ENCODE results near the gene GRIN1. TPM values are rescaled to one million over a fixed set of nuclear protein-coding genes. Genes with fewer than 3 reads are reported as not detected.

The GRIN1 gene
- total RNA-seq, 4 donors from 2014 or later = 0.11 to 0.50 (median 0.19) TPM; not detected in 1

- TF ChIP-seq POLR2AphosphoS5 (IDR thresholded peaks at IDR 0.05) (no peak), CTCF (IDR thresholded peaks at IDR 0.05) (no peak), POLR2A (IDR thresholded peaks at IDR 0.05; ENCODE audit: low read depth) (no peak), EP300 (IDR thresholded peaks at IDR 0.05) (no peak)
- DNase-seq (ENCODE audit: extremely low spot score) = no peak
- intact Hi-C loops (cut with DNase I) = no loop called here
- H3K4me1 ChIP-seq = no peaks in the 10 kb centered on the region
- no peaks in the 10 kb centered on the region for H3K27me3 ChIP-seq
- H3K9me3 ChIP-seq = no peaks in the 10 kb centered on the region
- no peak overlapping the region for H3K27ac ChIP-seq (replicated peaks in 1 of 4)
- H3K4me3 ChIP-seq = no peak overlapping the region
- 92% methylated on average over 20 of the region's 27 CpGs for WGBS
- peaks cover 45 to 100% (median 100%) of the 10 kb centered on the region in 4 donors for H3K36me3 ChIP-seq
Measured at GRCh38 chr9:137106662-137107250, 32.2 kb upstream of the GRIN1 start.

GRCh38 chr9:137107312-137107921 is 31.5 kb upstream of the GRIN1 start:
- no peak for DNase-seq (ENCODE audit: extremely low spot score)
- Histone ChIP-seq H3K36me3 (peaks cover 42 to 100% (median 100%) of the 10 kb centered on the region in 4 donors), H3K27me3 (no peaks in the 10 kb centered on the region), H3K4me3 (no peak overlapping the region), H3K9me3 (no peaks in the 10 kb centered on the region), H3K4me1 (no peaks in the 10 kb centered on the region), H3K27ac (replicated peaks in 1 of 4) (no peak overlapping the region)
- 93% methylated on average over 9 of the region's 27 CpGs for WGBS
- TF ChIP-seq CTCF (IDR thresholded peaks at IDR 0.05) (no peak), POLR2A (IDR thresholded peaks at IDR 0.05; ENCODE audit: low read depth) (no peak), EP300 (IDR thresholded peaks at IDR 0.05) (no peak), POLR2AphosphoS5 (IDR thresholded peaks at IDR 0.05) (no peak)
- intact Hi-C loops (cut with DNase I) = no loop called here

- no peak for DNase-seq (ENCODE audit: extremely low spot score)
- H3K27ac ChIP-seq (replicated peaks in 1 of 4) = no peak overlapping the region
- H3K36me3 ChIP-seq = peaks cover 39 to 100% (median 100%) of the 10 kb centered on the region in 4 donors
- TF ChIP-seq POLR2AphosphoS5 (IDR thresholded peaks at IDR 0.05) (no peak), CTCF (IDR thresholded peaks at IDR 0.05) (no peak), EP300 (IDR thresholded peaks at IDR 0.05) (no peak), POLR2A (IDR thresholded peaks at IDR 0.05; ENCODE audit: low read depth) (no peak)
- no peak overlapping the region for H3K4me3 ChIP-seq
- intact Hi-C loops (cut with DNase I) = no loop called here
- H3K9me3 ChIP-seq = no peaks in the 10 kb centered on the region
- no peaks in the 10 kb centered on the region for H3K27me3 ChIP-seq
- whole genome bisulfite sequencing = 91% methylated on average over 6 of the region's 17 CpGs
- H3K4me1 ChIP-seq = no peaks in the 10 kb centered on the region
Measured at GRCh38 chr9:137107982-137108381, 31.0 kb upstream of the GRIN1 start.

GRCh38 chr9:137108608-137109249 is 30.2 kb upstream of the GRIN1 start:
- Histone ChIP-seq H3K4me3 (no peak overlapping the region), H3K27ac (replicated peaks in 1 of 4) (no peak overlapping the region), H3K36me3 (peaks cover 31 to 98% (median 97%) of the 10 kb centered on the region in 4 donors), H3K4me1 (peaks cover 4 to 6% (median 6%) of the 10 kb centered on the region in 4 donors), H3K9me3 (no peaks in the 10 kb centered on the region), H3K27me3 (no peaks in the 10 kb centered on the region)
- intact Hi-C loops (cut with DNase I) = no loop called here
- TF ChIP-seq EP300 (IDR thresholded peaks at IDR 0.05) (no peak), POLR2AphosphoS5 (IDR thresholded peaks at IDR 0.05) (no peak), CTCF (IDR thresholded peaks at IDR 0.05) (no peak), POLR2A (IDR thresholded peaks at IDR 0.05; ENCODE audit: low read depth) (no peak)
- 88% methylated on average over 24 of the region's 29 CpGs for WGBS
- DNase-seq (ENCODE audit: extremely low spot score) = no peak

All from esophagus muscularis mucosa (tissue), 4 donors.